Neural cell (in vitro differentiated cells): ENCODE data around the gene IL22. TPM values are rescaled to one million over a fixed set of nuclear protein-coding genes. Genes with fewer than 3 reads are reported as not detected.

Source experiments
- H2AFZ ChIP-seq: fragments of 200-600, 300-800 bp; sonication (generic), shearing (Covaris generic); 2 replicates; pipeline ENCODE4 v1.6.0; 2014; ENCODE audit warnings: low read depth, mild to moderate bottlenecking, antibody characterized with exemption, low read length, moderate library complexity
- H3F3A ChIP-seq: fragments of 200-600 bp; shearing (Covaris generic); 2 replicates; pipeline ENCODE4 v1.6.1; 2016; ENCODE audit warnings: mild to moderate bottlenecking, moderate library complexity, mixed read lengths, antibody characterized with exemption, low read length; ENCODE audit not compliant: insufficient read depth, poor library complexity, severe bottlenecking
- H3K27ac ChIP-seq: fragments of 200-600, 300-800 bp; sonication (generic), shearing (Covaris generic); 2 replicates; pipeline ENCODE4 v1.5.1; 2014; ENCODE audit warnings: mild to moderate bottlenecking, low read length, moderate library complexity
- H3K27me3 ChIP-seq: fragments of 300-800, 200-600 bp; sonication (generic), shearing (Covaris generic); 2 replicates; pipeline ENCODE4 v1.6.0; 2014; ENCODE audit warnings: mild to moderate bottlenecking, low read depth, low read length, moderate library complexity; ENCODE audit not compliant: insufficient read depth
- H3K36me3 ChIP-seq: fragments of 300-800, 200-600 bp; sonication (generic), shearing (Covaris generic); 2 replicates; pipeline ENCODE4 v1.5.1; 2014; ENCODE audit warnings: mild to moderate bottlenecking, antibody characterized with exemption, low read length, moderate library complexity; ENCODE audit not compliant: insufficient read depth
- H3K4me2 ChIP-seq: fragments of 300-800, 200-600 bp; sonication (generic), shearing (Covaris generic); 2 replicates; pipeline ENCODE4 v1.6.0; 2014; ENCODE audit warnings: mild to moderate bottlenecking, low read length
- H3K4me3 ChIP-seq: fragments of 300-800, 200-600 bp; sonication (generic), shearing (Covaris generic); 2 replicates; pipeline ENCODE4 v1.5.1; 2014; ENCODE audit warnings: mild to moderate bottlenecking, low read length, moderate library complexity
- H3K79me2 ChIP-seq: fragments of 200-600 bp; shearing (Covaris generic); replicated peaks from 2 replicates; pipeline ENCODE4 v1.6.0; 2014; ENCODE audit warnings: mild to moderate bottlenecking, low read length, moderate library complexity; ENCODE audit not compliant: insufficient read depth
- H3K9ac ChIP-seq: fragments of 300-800, 200-600 bp; sonication (generic), shearing (Covaris generic); 2 replicates; pipeline ENCODE4 v1.6.1; 2016; ENCODE audit warnings: mild to moderate bottlenecking, low read length, mixed read lengths
- H3K9me2 ChIP-seq: fragments of 200-600 bp; shearing (Covaris generic); 2 replicates; pipeline ENCODE4 v1.6.1; 2016; ENCODE audit warnings: mild to moderate bottlenecking, low read length, mixed read lengths; ENCODE audit not compliant: insufficient read depth
- H3K9me3 ChIP-seq: fragments of 200-600, 300-800 bp; sonication (generic), shearing (Covaris generic); 2 replicates; pipeline ENCODE4 v1.6.1; 2016; ENCODE audit warnings: mild to moderate bottlenecking, mixed run types, low read length, moderate library complexity, mixed read lengths
- H4K20me1 ChIP-seq: fragments of 200-600 bp; shearing (Covaris generic); 2 replicates; pipeline ENCODE4 v1.6.1; 2016; ENCODE audit warnings: mild to moderate bottlenecking, mixed run types; ENCODE audit not compliant: insufficient read depth
- CTCF ChIP-seq: fragments of 450-650 bp; IDR thresholded peaks from 2 replicates; pipeline ENCODE4 v1.5.1; 2014; ENCODE audit warnings: antibody characterized with exemption, mild to moderate bottlenecking, moderate library complexity; ENCODE audit not compliant: poor library complexity, severe bottlenecking
- EP300 ChIP-seq: fragments of 450-650 bp; conservative IDR thresholded peaks from 2 replicates; pipeline ENCODE4 v1.6.1; 2014; ENCODE audit warnings: antibody characterized with exemption, mild to moderate bottlenecking, moderate library complexity; ENCODE audit not compliant: poor library complexity, severe bottlenecking
- EZH2 ChIP-seq: fragments of 200-600, 300-800 bp; shearing (Covaris generic), sonication (generic); IDR thresholded peaks from 2 replicates; pipeline ENCODE4 v1.6.1; 2014; ENCODE audit warnings: antibody characterized with exemption, low read length, borderline replicate concordance, mild to moderate bottlenecking; ENCODE audit not compliant: insufficient read depth, poor library complexity, severe bottlenecking
- MXI1 ChIP-seq: fragments of 450-650 bp; conservative IDR thresholded peaks from 2 replicates; pipeline ENCODE4 v1.6.1; 2014; ENCODE audit warnings: antibody characterized with exemption, mild to moderate bottlenecking; ENCODE audit not compliant: poor library complexity, severe bottlenecking
- POLR2AphosphoS5 ChIP-seq: IDR thresholded peaks from 2 replicates; pipeline ENCODE4 v1.6.1; 2012
- RAD21 ChIP-seq: fragments of 450-650 bp; conservative IDR thresholded peaks from 2 replicates; pipeline ENCODE4 v1.6.1; 2014; ENCODE audit warnings: antibody characterized with exemption, mild to moderate bottlenecking, moderate library complexity
- REST ChIP-seq: IDR thresholded peaks from 2 replicates; pipeline ENCODE4 v1.6.1; 2012; ENCODE audit warnings: borderline replicate concordance
- SMC3 ChIP-seq: fragments of 450-650 bp; conservative IDR thresholded peaks from 2 replicates; pipeline ENCODE4 v1.6.1; 2014; ENCODE audit warnings: antibody characterized with exemption, mild to moderate bottlenecking, moderate library complexity; ENCODE audit not compliant: poor library complexity
- TAF1 ChIP-seq: IDR thresholded peaks from 2 replicates; pipeline ENCODE4 v1.6.1; 2012; ENCODE audit warnings: low read depth
- polyA plus RNA-seq: library from polyadenylated mRNA; depleted of rRNA; stranded (reverse); fragments of >200 nt; gene quantifications from 2 replicates; pipeline ENCODE4 v1.2.3, GENCODE V29; 2014

Gene IL22
- polyA plus RNA-seq, 1 donor from 2014 or later = not detected

GRCh38 chr12:68245180-68246021, 8.0 kb downstream of the IL22 start:
- H3K27me3 ChIP-seq = no peaks in the 10 kb centered on the region
- no peaks in the 10 kb centered on the region for H3F3A ChIP-seq
- no peak for TF ChIP-seq EZH2
- no peak for TF ChIP-seq POLR2AphosphoS5
- TF ChIP-seq MXI1 = no peak
- no peak for TF ChIP-seq SMC3
- no peak for TF ChIP-seq CTCF
- TF ChIP-seq TAF1 = no peak
- TF ChIP-seq RAD21 = no peak
- TF ChIP-seq EP300 = no peak
- no peak for TF ChIP-seq REST
- H3K27ac ChIP-seq = no peak overlapping the region
- no peak overlapping the region for H3K9ac ChIP-seq
- H2AFZ ChIP-seq = no peak overlapping the region
- H3K4me2 ChIP-seq = no peak overlapping the region
- no peaks in the 10 kb centered on the region for H3K36me3 ChIP-seq
- no peaks in the 10 kb centered on the region for H3K79me2 ChIP-seq
- no peaks in the 10 kb centered on the region for H3K9me3 ChIP-seq
- no peak overlapping the region for H3K4me3 ChIP-seq
- H4K20me1 ChIP-seq = no peaks in the 10 kb centered on the region
- no peaks in the 10 kb centered on the region for H3K9me2 ChIP-seq

- Histone ChIP-seq H3K79me2 (no peaks in the 10 kb centered on the region), H3K27me3 (no peaks in the 10 kb centered on the region), H3K9ac (no peak overlapping the region), H2AFZ (no peak overlapping the region), H3K9me2 (no peaks in the 10 kb centered on the region), H3K9me3 (no peaks in the 10 kb centered on the region), H3K4me3 (no peak overlapping the region), H3F3A (no peaks in the 10 kb centered on the region), H4K20me1 (no peaks in the 10 kb centered on the region), H3K27ac (no peak overlapping the region), H3K4me2 (no peak overlapping the region), H3K36me3 (no peaks in the 10 kb centered on the region)
- no peak for TF ChIP-seq SMC3
- no peak for TF ChIP-seq REST
- no peak for TF ChIP-seq EP300
- TF ChIP-seq EZH2 = no peak
- TF ChIP-seq RAD21 = no peak
- TF ChIP-seq TAF1 = no peak
- no peak for TF ChIP-seq CTCF
- no peak for TF ChIP-seq POLR2AphosphoS5
- TF ChIP-seq MXI1 = no peak
Measured at GRCh38 chr12:68242777-68243176, 10.6 kb downstream of the IL22 start.
